Activated T-cell treated with anti-CD3 and anti-CD28 coated beads, Interleukin-2, amount 50 U/mL, for 72 hours (primary cell): ENCODE measurements around the gene STYX. TPM values are rescaled to one million over a fixed set of nuclear protein-coding genes. Genes with fewer than 3 reads are reported as not detected.

Source experiments
- ATAC-seq, 2 donors: fragments of 150-1000 bp; cut with Tn5 transposase; replicated peaks in 1 of 2; 2 replicates each; pipeline ENCODE4 v1.10.0; 2021; ENCODE audit warnings: moderate library complexity in 2 of 2, mild to moderate bottlenecking in 1 of 2
- DNase-seq, 2 donors: peaks; one replicate each; pipeline ENCODE4 v3.0.0; 2021 to 2022; ENCODE audit warnings: mixed read lengths in 1 of 2
- H3K27ac Mint-ChIP-seq: one replicate; pipeline ENCODE4 v1.8.0; 2022; ENCODE audit warnings: mild to moderate bottlenecking, moderate library complexity, mixed read lengths
- H3K27me3 Mint-ChIP-seq: one replicate; pipeline ENCODE4 v1.8.0; 2022; ENCODE audit warnings: low read depth, mixed read lengths
- H3K36me3 Mint-ChIP-seq, 2 donors: one replicate each; pipeline ENCODE4 v1.8.0; 2022; ENCODE audit warnings: mixed read lengths in 2 of 2, mild to moderate bottlenecking in 1 of 2; ENCODE audit not compliant: insufficient read depth in 2 of 2
- H3K4me1 Mint-ChIP-seq: one replicate; pipeline ENCODE4 v1.8.0; 2022; ENCODE audit warnings: low read depth, mixed read lengths
- H3K4me3 Mint-ChIP-seq, 2 donors: one replicate each; pipeline ENCODE4 v1.8.0; 2022; ENCODE audit warnings: mild to moderate bottlenecking in 2 of 2, mixed read lengths in 2 of 2, moderate library complexity in 2 of 2
- H3K9me3 Mint-ChIP-seq, 2 donors: one replicate each; pipeline ENCODE4 v1.8.0; 2022; ENCODE audit warnings: mixed read lengths in 2 of 2
- total RNA-seq, 2 donors: library from RNA; stranded (reverse); gene quantifications; one replicate each; pipeline ENCODE4 v1.2.3, GENCODE V29; 2022

STYX gene, protein sequence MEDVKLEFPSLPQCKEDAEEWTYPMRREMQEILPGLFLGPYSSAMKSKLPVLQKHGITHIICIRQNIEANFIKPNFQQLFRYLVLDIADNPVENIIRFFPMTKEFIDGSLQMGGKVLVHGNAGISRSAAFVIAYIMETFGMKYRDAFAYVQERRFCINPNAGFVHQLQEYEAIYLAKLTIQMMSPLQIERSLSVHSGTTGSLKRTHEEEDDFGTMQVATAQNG
- 10 to 100 TPM; 15.5 to 16.2 TPM for total RNA-seq

DNA sequence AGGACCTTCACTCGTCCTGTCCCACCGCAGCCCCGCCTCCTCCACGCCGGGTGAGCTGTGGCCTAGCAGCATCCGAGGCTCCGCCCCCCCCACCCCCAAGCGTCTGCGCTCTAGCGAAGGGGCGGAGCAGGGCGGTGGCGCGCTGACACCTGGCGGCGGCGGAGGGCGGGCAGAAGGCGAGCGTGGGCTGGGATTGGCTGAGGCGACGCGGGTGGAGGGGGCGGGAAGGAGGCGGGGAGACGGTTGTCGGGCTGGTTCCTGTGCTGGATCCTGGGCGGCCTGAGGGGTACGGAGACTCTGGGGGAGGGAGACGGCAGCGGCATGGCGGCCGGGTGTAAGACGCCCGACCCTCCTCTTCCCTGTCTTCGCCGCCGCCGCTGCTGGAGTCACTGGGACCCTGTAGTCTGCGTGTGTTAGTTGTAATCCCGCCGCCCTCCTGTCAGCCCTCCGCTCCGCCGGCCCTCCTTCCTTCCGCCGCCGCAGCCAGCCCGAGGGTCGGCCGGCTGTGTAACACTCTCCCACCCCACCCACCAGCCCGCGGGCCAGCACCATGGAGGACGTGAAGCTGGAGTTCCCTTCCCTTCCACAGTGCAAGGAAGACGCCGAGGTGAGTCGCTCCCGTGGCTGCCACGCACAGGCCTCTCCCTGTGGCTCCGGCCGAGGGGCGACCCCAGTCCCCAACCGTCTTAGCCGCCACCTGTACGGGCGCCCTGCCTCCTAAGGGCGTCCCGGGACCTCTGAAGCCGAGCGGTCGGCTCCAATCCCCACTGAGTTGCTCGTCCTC, at the start of gene STYX:
Gene STYX (plus strand): TSS at position 242 of the 784 bp plus-strand sequence. CDS start 309 bp downstream, at position 551.
- Mint-ChIP-seq H3K4me3 (peak within 1 kb of the TSS; percentile 96 to 98), H3K4me1 (peaks cover 44% of the 10 kb centered on the region), H3K27ac (peak within 1 kb of the TSS; percentile 90), H3K9me3 (no peaks in the 10 kb centered on the region), H3K27me3 (no peaks in the 10 kb centered on the region), H3K36me3 (peaks cover 2 to 22% of the 10 kb centered on the region in 2 donors)
- ATAC-seq (peak; percentile 95 to 96), DNase-seq (peak; percentile 98 to 99)

DNA sequence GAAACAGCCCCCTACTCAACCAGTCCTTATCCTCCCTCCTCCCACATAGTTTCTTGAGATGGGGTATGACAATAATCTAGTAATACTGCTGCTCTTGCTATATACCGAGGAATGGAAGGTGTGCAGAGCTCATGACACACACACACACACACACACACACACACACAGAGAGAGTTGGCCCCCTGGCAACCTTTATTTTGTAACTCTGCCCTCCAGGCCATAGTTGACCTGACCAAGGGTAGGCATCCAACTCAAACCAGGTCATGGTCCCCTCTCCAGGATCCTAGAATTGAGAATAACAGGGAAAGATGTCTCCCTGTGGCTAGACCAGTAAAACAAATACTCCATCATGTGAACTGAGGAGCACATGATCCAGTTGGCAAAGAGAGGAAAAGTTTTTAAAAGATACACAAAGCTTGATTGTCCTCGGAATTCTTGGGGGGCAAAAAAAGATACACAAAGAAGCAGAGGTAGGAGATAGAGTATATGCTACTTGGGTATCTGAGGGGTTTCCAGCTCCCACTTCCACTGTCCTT, 45.9 kb upstream of the STYX start:
- H3K9me3 Mint-ChIP-seq = no peaks in the 10 kb centered on the region
- ATAC-seq = no peak
- H3K27ac Mint-ChIP-seq = peak overlapping the region; percentile 58
- no peaks in the 10 kb centered on the region for H3K27me3 Mint-ChIP-seq
- no peak overlapping the region for H3K4me3 Mint-ChIP-seq
- H3K4me1 Mint-ChIP-seq = peaks cover 43% of the 10 kb centered on the region
- H3K36me3 Mint-ChIP-seq = peaks cover 1 to 13% of the 10 kb centered on the region in 2 donors
- DNase-seq = no peak

DNA sequence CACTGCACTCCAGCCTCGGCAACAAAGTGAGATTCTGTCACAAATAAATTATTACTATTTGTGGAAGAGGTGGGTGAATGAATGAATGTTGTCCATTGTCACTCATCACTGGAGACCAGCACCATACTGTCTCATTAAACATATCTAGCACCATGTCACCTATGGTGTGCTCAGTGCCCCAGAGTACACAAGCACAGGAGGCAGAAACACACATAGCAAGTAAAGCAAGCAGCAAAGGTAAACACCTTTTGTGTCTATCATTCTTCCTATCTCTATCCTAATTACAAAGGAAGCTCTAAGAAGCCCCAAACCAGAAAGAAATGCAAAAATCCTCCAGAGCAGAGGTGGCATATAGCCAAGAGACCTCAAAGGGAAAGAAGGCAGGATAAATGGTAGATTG, 43.8 kb upstream of the STYX start:
- no peaks in the 10 kb centered on the region for H3K27me3 Mint-ChIP-seq
- peaks cover 0 to 4% of the 10 kb centered on the region in 2 donors for H3K36me3 Mint-ChIP-seq
- H3K4me3 Mint-ChIP-seq = no peak overlapping the region
- DNase-seq = no peak
- no peaks in the 10 kb centered on the region for H3K9me3 Mint-ChIP-seq
- peak overlapping the region; percentile 66 for H3K27ac Mint-ChIP-seq
- peaks cover 64% of the 10 kb centered on the region for H3K4me1 Mint-ChIP-seq
- ATAC-seq = no peak

DNA sequence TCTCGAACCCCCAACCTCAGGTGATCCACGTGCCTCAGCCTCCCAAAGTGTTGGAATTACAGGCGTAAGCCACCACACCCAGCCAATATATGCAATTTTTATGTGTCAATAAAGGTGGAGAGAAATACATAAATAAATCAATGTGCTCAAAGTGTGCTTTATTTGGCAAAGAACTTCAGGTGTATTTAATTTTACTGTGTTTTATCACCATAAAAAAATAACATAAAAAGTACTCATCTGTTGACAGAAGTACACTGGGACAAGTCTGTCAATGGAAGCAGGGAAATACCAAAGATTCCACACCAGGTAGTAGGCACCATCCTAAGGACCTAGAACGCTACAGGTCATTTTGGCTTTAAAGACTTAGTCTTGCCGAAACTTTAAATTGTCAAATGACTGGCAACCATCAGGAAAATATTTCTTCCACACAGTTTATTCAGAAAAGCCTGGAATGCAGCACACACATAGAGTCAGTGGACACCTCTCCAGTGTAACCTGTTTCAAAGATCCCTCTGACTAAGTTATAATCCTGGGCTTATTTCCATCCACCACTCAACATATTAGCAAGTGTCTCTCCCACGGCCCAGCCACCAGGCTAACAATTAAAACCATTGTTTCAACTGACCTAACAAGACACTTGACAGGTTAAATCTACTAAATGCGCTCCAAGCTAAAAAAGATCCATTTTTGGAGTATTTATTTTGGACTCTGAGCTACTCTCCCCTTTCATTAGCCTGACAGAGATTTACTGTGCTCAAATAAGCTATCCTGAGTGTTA, 38.8 kb upstream of the STYX start:
- DNase-seq = no peak
- Mint-ChIP-seq H3K4me1 (peaks cover 84% of the 10 kb centered on the region), H3K36me3 (peaks cover 4 to 16% of the 10 kb centered on the region in 2 donors), H3K4me3 (peak overlapping the region in 1 of 2 donors; percentile 60), H3K9me3 (no peaks in the 10 kb centered on the region), H3K27ac (peak overlapping the region; percentile 3), H3K27me3 (no peaks in the 10 kb centered on the region)
- no peak for ATAC-seq

DNA sequence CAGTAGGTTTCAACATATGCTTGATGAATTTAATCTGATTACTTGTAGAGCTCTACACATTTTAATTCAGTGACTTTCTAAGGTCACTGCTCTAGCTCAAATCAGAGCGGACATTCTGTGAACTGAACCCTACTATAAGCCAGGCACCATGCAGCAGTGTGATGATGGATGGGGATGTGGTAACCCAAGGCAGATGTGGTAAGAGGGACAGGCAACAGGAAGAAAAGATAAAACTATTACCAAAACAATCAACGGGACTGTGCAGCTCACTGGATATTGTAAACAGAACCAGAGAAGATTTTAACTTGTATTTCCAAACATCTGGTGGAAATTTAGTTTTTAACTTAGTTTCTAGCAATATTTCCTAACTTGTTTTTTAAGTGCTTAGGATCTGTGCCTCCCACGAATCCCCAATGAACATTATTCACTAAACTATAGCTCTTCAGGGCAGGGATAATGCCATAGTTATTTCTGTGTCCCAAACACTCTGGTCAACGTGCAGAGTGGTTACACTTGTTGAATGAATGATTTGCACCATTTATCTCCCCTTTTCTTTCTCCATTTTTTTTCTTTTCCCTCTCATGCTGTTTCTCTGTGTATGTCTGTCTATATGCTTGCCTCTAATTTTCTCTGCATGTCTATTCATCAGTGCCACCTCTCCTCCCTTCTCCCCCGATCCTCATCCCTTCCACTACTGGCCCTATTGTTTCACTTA, 37.6 kb upstream of the STYX start:
- H3K9me3 Mint-ChIP-seq = no peaks in the 10 kb centered on the region
- H3K36me3 Mint-ChIP-seq = peaks cover 4 to 14% of the 10 kb centered on the region in 2 donors
- DNase-seq = no peak
- H3K27ac Mint-ChIP-seq = peak overlapping the region; percentile 3
- ATAC-seq = no peak
- H3K27me3 Mint-ChIP-seq = no peaks in the 10 kb centered on the region
- H3K4me1 Mint-ChIP-seq = peaks cover 72% of the 10 kb centered on the region
- H3K4me3 Mint-ChIP-seq = peak overlapping the region; percentile 60 to 99

DNA sequence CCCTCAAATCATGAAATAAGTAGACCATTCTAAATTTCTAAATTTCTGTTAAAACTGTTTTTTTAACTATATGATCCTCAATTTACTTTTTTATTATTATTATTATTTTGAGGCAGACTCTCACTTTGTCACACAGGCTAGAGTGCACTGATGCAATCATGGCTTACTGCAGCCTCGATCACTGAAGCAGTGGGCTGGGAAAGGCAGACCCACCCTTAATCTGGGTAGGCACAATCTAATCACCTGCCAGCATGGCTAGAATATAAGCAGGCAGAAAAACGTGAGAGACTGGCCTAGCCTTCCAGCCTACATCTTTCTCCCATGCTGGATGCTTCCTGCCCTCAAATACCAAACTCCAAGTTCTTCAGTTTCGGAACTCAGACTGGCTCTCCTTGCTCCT, 36.9 kb upstream of the STYX start:
- peaks cover 66% of the 10 kb centered on the region for H3K4me1 Mint-ChIP-seq
- H3K4me3 Mint-ChIP-seq = peak overlapping the region; percentile 97 to 99
- no peaks in the 10 kb centered on the region for H3K9me3 Mint-ChIP-seq
- peaks cover 4 to 14% of the 10 kb centered on the region in 2 donors for H3K36me3 Mint-ChIP-seq
- DNase-seq (no peak), ATAC-seq (no peak)
- peak overlapping the region; percentile 3 for H3K27ac Mint-ChIP-seq
- no peaks in the 10 kb centered on the region for H3K27me3 Mint-ChIP-seq

DNA sequence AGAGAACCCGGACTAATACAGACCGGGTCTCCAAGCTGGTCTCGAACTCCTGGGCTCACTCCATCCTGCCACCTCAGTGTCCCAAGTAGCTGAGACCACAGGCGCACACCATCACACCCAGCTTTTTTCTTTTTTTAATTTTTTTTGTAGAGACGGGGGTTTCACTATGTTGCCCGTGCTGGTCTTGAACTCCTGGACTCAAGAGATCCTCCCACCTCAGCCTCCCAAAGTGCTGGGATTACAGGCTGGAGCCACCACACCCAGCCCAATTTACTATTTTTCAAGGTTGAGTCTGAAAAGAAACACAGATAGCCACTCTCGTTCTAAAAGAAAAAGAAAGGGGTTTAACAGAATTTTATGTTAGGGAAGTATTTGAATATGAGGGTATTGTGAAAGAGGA, 36.4 kb upstream of the STYX start:
- Mint-ChIP-seq H3K27me3 (no peaks in the 10 kb centered on the region), H3K4me1 (peaks cover 61% of the 10 kb centered on the region), H3K4me3 (peak overlapping the region; percentile 97 to 99), H3K27ac (peak overlapping the region; percentile 99), H3K9me3 (no peaks in the 10 kb centered on the region), H3K36me3 (peaks cover 4 to 14% of the 10 kb centered on the region in 2 donors)
- no peak for ATAC-seq
- DNase-seq = no peak

DNA sequence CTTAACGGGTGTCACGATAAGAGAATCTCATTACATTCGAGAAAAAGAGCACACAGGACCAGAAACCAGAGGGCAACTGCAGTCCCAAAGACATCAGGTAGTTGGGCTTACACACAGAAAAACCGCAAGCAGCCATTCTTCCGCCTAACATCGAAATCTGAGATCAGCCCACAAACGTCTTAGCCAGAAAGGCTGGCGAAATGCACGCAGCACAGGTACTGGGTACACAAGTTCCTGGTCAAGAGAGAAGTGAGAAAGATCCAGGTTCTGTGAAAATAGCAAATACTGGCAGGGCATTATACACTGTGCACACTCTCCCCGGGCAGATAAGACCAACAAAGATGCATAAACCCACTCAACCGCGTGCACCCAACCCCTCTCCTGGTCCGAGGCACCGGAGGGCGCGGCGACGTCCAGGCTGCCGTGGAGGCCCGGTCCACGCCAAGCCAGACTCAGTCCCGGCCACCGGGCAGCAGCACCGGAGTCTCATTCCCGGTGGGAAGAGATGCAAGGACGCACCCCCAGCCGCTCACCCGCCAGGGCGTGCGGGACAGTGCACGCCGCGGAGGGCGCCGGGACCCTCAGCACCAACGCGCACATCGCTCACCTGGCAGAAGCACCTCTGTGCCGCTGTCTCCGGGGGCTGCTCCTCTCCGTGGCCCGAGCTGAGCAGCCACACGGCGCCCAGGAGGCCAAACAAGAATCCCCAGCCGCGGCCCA, 35.0 kb upstream of the STYX start:
- ATAC-seq = peak; percentile 63 to 64
- H3K4me3 Mint-ChIP-seq = peak overlapping the region; percentile 97 to 99
- H3K36me3 Mint-ChIP-seq = peaks cover 4 to 14% of the 10 kb centered on the region in 2 donors
- H3K27ac Mint-ChIP-seq = peak overlapping the region; percentile 99
- no peaks in the 10 kb centered on the region for H3K27me3 Mint-ChIP-seq
- H3K4me1 Mint-ChIP-seq = peaks cover 49% of the 10 kb centered on the region
- DNase-seq = peak; percentile 65 to 72
- no peaks in the 10 kb centered on the region for H3K9me3 Mint-ChIP-seq

DNA sequence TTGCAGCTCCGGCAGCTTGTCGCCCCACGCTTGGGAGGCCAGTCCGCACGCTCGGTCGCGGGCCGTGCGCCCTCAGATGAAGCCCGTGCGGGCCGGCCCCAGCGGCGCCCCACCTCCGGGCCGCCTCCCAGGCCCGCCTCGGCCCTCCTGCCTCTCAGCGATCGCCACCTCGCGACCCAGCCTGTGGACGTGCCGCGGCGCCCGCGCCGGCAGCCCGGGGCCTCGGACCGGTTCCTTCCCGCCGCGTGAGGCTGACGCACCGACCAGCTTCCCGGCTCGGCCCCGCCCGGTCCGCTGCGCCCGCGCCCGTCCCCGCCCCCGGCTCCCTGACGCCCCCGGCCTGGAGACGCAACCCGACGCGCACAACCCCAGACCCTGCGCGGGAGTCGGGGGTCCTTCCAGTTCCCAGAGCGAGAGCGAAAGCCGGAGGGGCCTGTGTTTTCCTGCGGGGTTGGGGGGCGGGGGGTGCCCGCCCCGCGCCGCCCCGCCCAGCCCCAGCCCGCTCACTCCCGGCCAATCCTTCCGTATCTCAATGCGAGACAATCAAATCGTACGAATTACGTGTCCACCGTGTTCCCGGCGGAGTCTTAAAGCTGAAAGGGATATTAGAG, 34.4 kb upstream of the STYX start, which contains the start of gene ERO1A:
Gene ERO1A (minus strand): TSS at position 78 of the 611 bp plus-strand sequence. CDS start 77 bp downstream, at position 1.
- ATAC-seq (peak; percentile 87 to 88), DNase-seq (peak; percentile 78 to 82)
- Mint-ChIP-seq H3K27me3 (no peaks in the 10 kb centered on the region), H3K4me3 (peak within 1 kb of the TSS; percentile 97 to 99), H3K36me3 (peaks cover 4 to 12% of the 10 kb centered on the region in 2 donors), H3K27ac (peak within 1 kb of the TSS; percentile 99), H3K4me1 (peaks cover 43% of the 10 kb centered on the region), H3K9me3 (no peaks in the 10 kb centered on the region)

DNA sequence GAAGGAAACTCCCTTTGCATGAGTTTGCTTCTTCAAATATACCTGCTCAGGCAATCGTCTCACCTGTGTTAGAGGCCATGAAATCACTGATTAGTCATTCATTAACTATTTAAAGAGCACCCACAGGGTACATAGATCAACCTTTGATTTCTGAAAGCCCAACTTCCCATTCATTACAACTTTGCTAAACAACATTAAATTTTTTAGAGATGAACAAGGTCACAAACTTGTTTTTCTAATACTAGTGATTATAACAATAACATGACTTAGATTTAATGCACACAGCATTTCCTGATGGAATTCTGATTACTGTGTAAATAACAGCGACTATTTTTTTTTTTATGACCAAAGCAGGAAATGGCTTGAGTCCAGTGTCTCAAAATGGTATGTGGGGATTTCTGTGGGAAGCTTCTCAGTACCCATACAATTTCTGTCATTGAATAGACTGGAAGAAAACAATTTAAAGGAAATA, 29.2 kb upstream of the STYX start:
- no peak for ATAC-seq
- peaks cover 20% of the 10 kb centered on the region for H3K4me1 Mint-ChIP-seq
- no peaks in the 10 kb centered on the region for H3K9me3 Mint-ChIP-seq
- no peak for DNase-seq
- no peaks in the 10 kb centered on the region for H3K36me3 Mint-ChIP-seq
- no peak overlapping the region for H3K27ac Mint-ChIP-seq
- H3K27me3 Mint-ChIP-seq = no peaks in the 10 kb centered on the region
- no peak overlapping the region for H3K4me3 Mint-ChIP-seq

DNA sequence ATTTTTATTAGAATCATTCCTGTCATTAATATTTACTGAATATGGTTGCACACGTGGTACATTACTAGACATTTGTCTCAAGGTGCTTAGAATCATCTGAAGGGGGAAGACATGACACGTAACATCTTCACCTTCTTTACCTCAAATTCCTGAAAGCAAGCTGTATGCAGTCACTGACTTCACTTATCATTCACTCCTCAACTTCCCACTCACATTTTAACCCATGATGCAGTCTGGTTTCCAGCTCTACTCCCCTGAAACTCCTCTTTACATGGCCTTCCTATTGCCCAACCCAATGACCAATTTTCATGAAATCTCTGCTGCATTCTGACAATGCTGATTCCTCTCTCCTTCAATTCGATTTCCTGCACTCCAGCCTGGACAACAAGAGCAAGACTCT, 28.7 kb upstream of the STYX start:
- Mint-ChIP-seq H3K27me3 (no peaks in the 10 kb centered on the region), H3K4me3 (no peak overlapping the region), H3K27ac (no peak overlapping the region), H3K9me3 (no peaks in the 10 kb centered on the region), H3K4me1 (peaks cover 25% of the 10 kb centered on the region), H3K36me3 (no peaks in the 10 kb centered on the region)
- no peak for DNase-seq
- ATAC-seq = peak in 1 of 2 donors; percentile 70
